NCI-H524 treated with DMSO at 0.1 percent for 48 hours (cell line): ENCODE results near the gene ATRNL1.

Experiments used
- DNase-seq: peaks from one replicate; lab custom pipeline; 2025; lab: John Stamatoyannopoulos, UW

Gene ATRNL1

GRCh38 chr10:115985786-115986185 is 892.6 kb downstream of the ATRNL1 start:
- no peak for DNase-seq

- DNase-seq: no peak
Measured at GRCh38 chr10:115988380-115988779, 895.2 kb downstream of the ATRNL1 start.

GRCh38 chr10:115989621-115990020 is 896.5 kb downstream of the ATRNL1 start:
- DNase-seq: no peak

GRCh38 chr10:115992236-115992986 is 899.2 kb downstream of the ATRNL1 start:
- DNase-seq: no peak

GRCh38 chr10:115996031-115996430 is 902.9 kb downstream of the ATRNL1 start:
- no peak for DNase-seq

- DNase-seq: no peak
Measured at GRCh38 chr10:115998301-115998700, 905.1 kb downstream of the ATRNL1 start.
